ENCODE measurements around the gene SYT3. TPM values are rescaled to one million over a fixed set of nuclear protein-coding genes. Genes with fewer than 3 reads are reported as not detected.

SYT3 gene
- total RNA-seq, 2 donors from 2014 or later: 0.33 to 0.52 TPM

GRCh38 chr19:50663482-50663790, 23.8 kb upstream of the SYT3 start:
- peaks cover 6 to 30% of the 10 kb centered on the region in 2 donors for H3K27me3 ChIP-seq
- intact Hi-C loops (cut with DNase I): no loop called here
- TF ChIP-seq, protein P1, sequence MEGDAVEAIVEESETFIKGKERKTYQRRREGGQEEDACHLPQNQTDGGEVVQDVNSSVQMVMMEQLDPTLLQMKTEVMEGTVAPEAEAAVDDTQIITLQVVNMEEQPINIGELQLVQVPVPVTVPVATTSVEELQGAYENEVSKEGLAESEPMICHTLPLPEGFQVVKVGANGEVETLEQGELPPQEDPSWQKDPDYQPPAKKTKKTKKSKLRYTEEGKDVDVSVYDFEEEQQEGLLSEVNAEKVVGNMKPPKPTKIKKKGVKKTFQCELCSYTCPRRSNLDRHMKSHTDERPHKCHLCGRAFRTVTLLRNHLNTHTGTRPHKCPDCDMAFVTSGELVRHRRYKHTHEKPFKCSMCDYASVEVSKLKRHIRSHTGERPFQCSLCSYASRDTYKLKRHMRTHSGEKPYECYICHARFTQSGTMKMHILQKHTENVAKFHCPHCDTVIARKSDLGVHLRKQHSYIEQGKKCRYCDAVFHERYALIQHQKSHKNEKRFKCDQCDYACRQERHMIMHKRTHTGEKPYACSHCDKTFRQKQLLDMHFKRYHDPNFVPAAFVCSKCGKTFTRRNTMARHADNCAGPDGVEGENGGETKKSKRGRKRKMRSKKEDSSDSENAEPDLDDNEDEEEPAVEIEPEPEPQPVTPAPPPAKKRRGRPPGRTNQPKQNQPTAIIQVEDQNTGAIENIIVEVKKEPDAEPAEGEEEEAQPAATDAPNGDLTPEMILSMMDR (IDR thresholded peaks at IDR 0.05): no peak
- TF ChIP-seq POLR2A (IDR thresholded peaks at IDR 0.05): no peak

DNA sequence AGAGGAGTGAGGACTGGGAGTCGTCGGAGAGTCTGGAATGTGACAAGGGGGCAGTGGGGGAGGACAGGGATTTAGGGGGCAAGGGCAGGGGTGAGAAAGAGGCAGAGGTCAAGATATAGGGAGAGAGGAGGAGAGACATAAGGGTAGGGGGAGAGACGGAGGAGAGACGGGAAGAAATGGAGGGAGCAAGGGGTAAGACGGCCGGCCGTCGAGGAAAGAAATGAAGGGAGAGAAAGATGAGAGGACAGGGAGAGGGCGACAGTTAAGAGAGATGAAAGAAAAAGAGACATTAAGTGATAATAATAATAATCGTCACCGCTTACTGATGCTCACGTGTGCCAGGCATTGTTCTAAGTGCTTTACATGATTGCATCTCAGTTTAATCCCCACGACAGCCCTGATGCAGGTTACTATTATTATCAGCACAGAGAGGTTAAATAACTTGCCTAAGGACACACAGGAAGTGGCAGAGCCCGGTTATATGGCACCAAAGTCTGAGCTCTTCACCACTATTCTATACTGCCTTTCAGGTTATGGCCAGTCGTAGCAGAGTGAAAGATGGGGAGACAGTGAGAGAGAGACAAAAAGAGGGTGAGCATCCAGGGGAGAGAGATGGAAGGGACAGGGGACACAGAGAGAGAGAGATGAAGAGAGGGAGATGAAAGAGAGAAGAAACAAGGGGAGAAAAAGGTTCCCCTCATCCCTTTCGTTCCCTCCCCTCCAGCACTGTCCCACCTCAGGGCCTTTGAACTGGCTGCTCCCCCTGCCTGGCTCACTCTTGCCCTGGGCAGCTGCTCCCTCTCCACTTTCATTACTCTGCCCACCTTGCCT, 23.2 kb upstream of the SYT3 start:
- H3K27me3 ChIP-seq: peaks cover 6 to 28% of the 10 kb centered on the region in 2 donors
- ATAC-seq: no peak
- H3K4me3 ChIP-seq: no peak overlapping the region
- intact Hi-C loops (cut with DNase I): no loop called here
- H3K27ac ChIP-seq: no peak overlapping the region
- no peak for DNase-seq
- no peaks in the 10 kb centered on the region for H3K36me3 ChIP-seq (replicated peaks in 1 of 2; ENCODE audit: insufficient read depth in 1 of 2, low read depth in 2 of 2)
- 32 to 46% methylated on average over 16 of the region's 16 CpGs for WGBS, 2 donors
- peaks cover 21% of the 10 kb centered on the region for H3K4me1 ChIP-seq
- H3K9me3 ChIP-seq: no peaks in the 10 kb centered on the region
- TF ChIP-seq POLR2A (IDR thresholded peaks at IDR 0.05): no peak
- TF ChIP-seq, protein P1 (IDR thresholded peaks at IDR 0.05): no peak

More at GRCh38 chr19:50663482-50663790, 23.8 kb upstream of the SYT3 start:
- Histone ChIP-seq H3K36me3 (replicated peaks in 1 of 2; ENCODE audit: insufficient read depth in 1 of 2, low read depth in 2 of 2) (no peaks in the 10 kb centered on the region), H3K4me1 (peaks cover 18% of the 10 kb centered on the region), H3K4me3 (no peak overlapping the region), H3K9me3 (no peaks in the 10 kb centered on the region), H3K27ac (no peak overlapping the region)
- ATAC-seq (no peak), DNase-seq (no peak)
- 53 to 67% methylated on average over 1 of the region's 1 CpG for WGBS, 2 donors

- Histone ChIP-seq H3K36me3 (replicated peaks in 1 of 2; ENCODE audit: insufficient read depth in 1 of 2, low read depth in 2 of 2) (no peaks in the 10 kb centered on the region), H3K27me3 (peaks cover 0 to 23% of the 10 kb centered on the region in 2 donors)
- 51 to 63% methylated on average over 25 to 48 of the region's 49 CpGs for WGBS, 2 donors
These were observed 22.3 kb upstream of the SYT3 start for GRCh38 chr19:50661766-50662650.

GRCh38 chr19:50661023-50661422, 21.3 kb upstream of the SYT3 start:
- no peaks in the 10 kb centered on the region for H3K36me3 ChIP-seq (replicated peaks in 1 of 2; ENCODE audit: insufficient read depth in 1 of 2, low read depth in 2 of 2)
- H3K4me3 ChIP-seq: no peak overlapping the region
- H3K9me3 ChIP-seq: no peaks in the 10 kb centered on the region
- DNase-seq (no peak), ATAC-seq (no peak)
- TF ChIP-seq POLR2A (IDR thresholded peaks at IDR 0.05): no peak
- TF ChIP-seq, protein P1 (IDR thresholded peaks at IDR 0.05): no peak
- H3K4me1 ChIP-seq: peaks cover 13% of the 10 kb centered on the region
- no peak overlapping the region for H3K27ac ChIP-seq
- intact Hi-C loops (cut with DNase I): no loop called here
- WGBS, 2 donors: 70 to 81% methylated on average over 10 of the region's 10 CpGs
- H3K27me3 ChIP-seq: peaks cover 0 to 20% of the 10 kb centered on the region in 2 donors

More at GRCh38 chr19:50661766-50662650, 22.3 kb upstream of the SYT3 start:
- no peak for ATAC-seq
- no peak overlapping the region for H3K27ac ChIP-seq
- no peak overlapping the region for H3K4me3 ChIP-seq
- H3K9me3 ChIP-seq: no peaks in the 10 kb centered on the region
- TF ChIP-seq, protein P1 (IDR thresholded peaks at IDR 0.05): no peak
- no peak for TF ChIP-seq POLR2A (IDR thresholded peaks at IDR 0.05)
- peaks cover 13% of the 10 kb centered on the region for H3K4me1 ChIP-seq
- intact Hi-C loops (cut with DNase I): no loop called here
- DNase-seq: no peak
